GM12891 (cell line): ENCODE measurements around the gene RALGAPA1.

Experiments used
- PAX5 ChIP-seq: IDR thresholded peaks from 2 replicates; pipeline ENCODE4 v1.6.1; 2011; ENCODE audit warnings: low read length, moderate library complexity, mild to moderate bottlenecking; ENCODE audit not compliant: insufficient read depth, severe bottlenecking
- POLR2A ChIP-seq: IDR thresholded peaks from 2 replicates; pipeline ENCODE4 v1.6.1; 2011; ENCODE audit warnings: low read depth, low read length, control low read depth
- POLR2AphosphoS5 ChIP-seq: IDR thresholded peaks from 2 replicates; pipeline ENCODE4 v1.6.1; 2011; ENCODE audit warnings: low read depth, low read length, control low read depth
- POU2F2 ChIP-seq: IDR thresholded peaks from 2 replicates; pipeline ENCODE4 v1.6.1; 2011; ENCODE audit warnings: low read depth, mild to moderate bottlenecking, control low read depth, low read length, moderate library complexity
- SPI1 ChIP-seq: IDR thresholded peaks from 2 replicates; pipeline ENCODE4 v1.6.1; 2011; ENCODE audit warnings: low read depth, low read length, control low read depth
- TAF1 ChIP-seq: IDR thresholded peaks from 2 replicates; pipeline ENCODE4 v1.6.1; 2011; ENCODE audit warnings: low read depth, low read length, control low read depth

DNA sequence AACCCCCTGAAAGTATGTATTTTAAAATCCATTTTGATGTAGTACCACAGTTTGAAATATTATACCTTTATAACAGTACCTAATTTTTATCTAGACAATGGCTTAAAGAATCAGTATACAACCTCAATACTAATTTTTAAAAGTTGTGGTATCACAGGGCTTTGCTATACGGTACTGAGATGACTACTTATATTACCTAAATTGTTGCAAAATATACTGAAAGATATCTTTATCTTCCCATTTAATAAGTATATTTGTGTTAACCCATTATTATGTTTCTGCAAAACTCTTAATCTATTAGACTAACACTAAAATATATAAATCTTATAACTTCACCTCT is 67.1 kb downstream of the RALGAPA1 start:
- TF ChIP-seq POLR2A (no peak), POLR2AphosphoS5 (no peak), SPI1 (no peak), TAF1 (no peak), PAX5 (no peak), POU2F2 (no peak)
